T-helper 17 cell (primary cell): Measurements from ENCODE around the gene DAPK1. TPM values are rescaled to one million over a fixed set of nuclear protein-coding genes. Genes with fewer than 3 reads are reported as not detected.

ENCODE experiments used
- ATAC-seq: fragments of 150-1000 bp; cut with Tn5 transposase; 2 replicates; pipeline ENCODE4 v1.10.0; 2021; ENCODE audit warnings: mild to moderate bottlenecking, moderate library complexity
- DNase-seq, 3 donors: peaks; one replicate each; pipeline versions ENCODE4 v3.0.0 to v3.0.0-alpha.2; 2020 to 2021
- H3K9me3 ChIP-seq: one replicate; pipeline ENCODE4 v1.7.0; 2013; ENCODE audit warnings: low read length, mild to moderate bottlenecking; ENCODE audit not compliant: control insufficient read depth, poor library complexity, severe bottlenecking
- H3K27ac Mint-ChIP-seq: one replicate; pipeline ENCODE4 v1.8.0; 2022; ENCODE audit warnings: mild to moderate bottlenecking, moderate library complexity, mixed read lengths
- H3K27me3 Mint-ChIP-seq: one replicate; pipeline ENCODE4 v1.8.0; 2022; ENCODE audit warnings: mixed read lengths
- H3K36me3 Mint-ChIP-seq: one replicate; pipeline ENCODE4 v1.8.0; 2022; ENCODE audit warnings: low read depth, mixed read lengths
- H3K4me1 Mint-ChIP-seq: one replicate; pipeline ENCODE4 v1.8.0; 2022; ENCODE audit warnings: mild to moderate bottlenecking, mixed read lengths
- H3K4me3 Mint-ChIP-seq: one replicate; pipeline ENCODE4 v1.8.0; 2022; ENCODE audit warnings: mild to moderate bottlenecking, moderate library complexity, mixed read lengths
- total RNA-seq, 4 donors: library from RNA in 2 of 4; stranded (reverse) in 2 of 4; gene quantifications; one replicate each; pipeline ENCODE4 v1.2.3 and lab custom pipeline; 2022 to 2026

Gene DAPK1
- total RNA-seq, 2 donors from 2014 or later, result 1.7 to 3.2 TPM

DNA sequence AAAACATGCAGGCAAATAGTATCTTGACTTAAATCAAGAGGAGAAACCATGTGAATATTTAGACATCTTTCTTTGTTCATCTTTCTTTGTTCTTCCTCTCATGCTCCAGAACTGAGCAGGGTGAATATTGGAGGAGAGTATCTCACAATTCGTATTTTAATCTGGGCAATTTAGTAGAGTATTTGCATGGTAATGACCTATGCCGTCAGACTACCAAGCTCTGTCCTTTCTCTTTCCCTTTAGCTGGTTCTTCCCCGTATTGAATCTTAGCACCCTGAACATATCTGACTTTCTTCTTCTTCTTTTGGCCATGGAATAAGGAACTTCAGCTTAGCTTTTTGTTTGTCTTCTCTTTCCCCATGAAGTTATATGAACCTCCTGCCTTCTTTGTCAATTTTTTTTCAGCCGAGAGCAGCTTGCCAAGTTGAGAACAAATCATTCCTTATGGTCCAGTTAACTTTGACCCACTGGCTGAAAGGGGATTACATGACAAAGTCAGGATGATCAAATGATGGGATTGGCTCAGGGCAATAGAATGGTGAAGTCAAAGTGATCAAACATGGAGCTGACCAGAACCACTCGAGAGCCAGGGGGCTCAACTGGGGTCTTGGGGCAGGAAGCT is 95.8 kb downstream of the DAPK1 start:
- DNase-seq (no peak), ATAC-seq (no peak)
- no peaks in the 10 kb centered on the region for H3K9me3 ChIP-seq
- H3K4me1 Mint-ChIP-seq, result no peaks in the 10 kb centered on the region
- H3K27me3 Mint-ChIP-seq, result peaks cover 31% of the 10 kb centered on the region
- no peak overlapping the region for H3K27ac Mint-ChIP-seq
- H3K36me3 Mint-ChIP-seq, result no peaks in the 10 kb centered on the region
- no peak overlapping the region for H3K4me3 Mint-ChIP-seq

DNA sequence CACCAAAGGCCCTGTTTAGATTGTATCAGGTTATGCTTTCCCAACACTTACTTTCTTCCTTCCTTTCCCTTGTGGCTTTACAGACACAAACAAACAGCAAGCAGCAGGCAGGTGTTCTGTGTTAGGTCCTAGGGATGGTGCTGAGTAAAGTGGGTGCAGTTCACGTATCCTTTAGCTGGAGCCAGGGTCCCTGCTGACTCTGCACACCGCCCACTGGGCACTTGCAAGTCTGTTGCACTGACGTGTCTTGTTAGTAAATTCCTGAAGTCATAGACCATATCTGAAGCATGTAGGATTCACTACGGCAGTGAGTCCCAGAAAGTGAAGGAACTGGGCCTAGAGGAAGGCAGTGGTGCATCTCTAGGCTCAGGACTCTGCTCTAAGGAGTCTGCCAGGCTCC is 96.5 kb downstream of the DAPK1 start:
- no peak overlapping the region for H3K4me3 Mint-ChIP-seq
- H3K4me1 Mint-ChIP-seq, result no peaks in the 10 kb centered on the region
- H3K36me3 Mint-ChIP-seq, result no peaks in the 10 kb centered on the region
- H3K27me3 Mint-ChIP-seq, result peaks cover 35% of the 10 kb centered on the region
- no peak for DNase-seq
- H3K27ac Mint-ChIP-seq, result no peak overlapping the region
- no peaks in the 10 kb centered on the region for H3K9me3 ChIP-seq
- ATAC-seq, result no peak

DNA sequence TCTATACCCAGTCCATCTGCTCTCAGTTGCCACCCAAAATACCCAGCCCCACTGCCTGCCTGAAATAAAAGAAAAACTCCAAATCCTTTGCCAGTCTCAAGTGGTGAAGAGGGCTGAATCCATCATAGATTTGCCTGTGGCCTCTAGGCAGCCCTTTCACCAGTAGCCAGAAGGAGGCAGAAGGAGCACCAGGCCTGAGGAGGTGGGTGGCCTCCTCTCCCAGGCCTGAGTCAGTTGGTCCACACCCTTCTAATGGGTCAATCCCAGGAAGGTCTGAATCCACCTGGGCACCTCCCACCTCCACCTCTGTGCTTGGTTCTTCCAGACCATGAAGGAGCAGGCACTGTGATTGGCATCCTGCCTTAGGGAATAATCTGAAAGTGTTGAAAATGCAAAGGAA is 97.0 kb downstream of the DAPK1 start:
- no peaks in the 10 kb centered on the region for H3K4me1 Mint-ChIP-seq
- DNase-seq (no peak), ATAC-seq (no peak)
- H3K27ac Mint-ChIP-seq, result no peak overlapping the region
- H3K9me3 ChIP-seq, result no peaks in the 10 kb centered on the region
- H3K4me3 Mint-ChIP-seq, result no peak overlapping the region
- H3K36me3 Mint-ChIP-seq, result no peaks in the 10 kb centered on the region
- H3K27me3 Mint-ChIP-seq, result peaks cover 31% of the 10 kb centered on the region

DNA sequence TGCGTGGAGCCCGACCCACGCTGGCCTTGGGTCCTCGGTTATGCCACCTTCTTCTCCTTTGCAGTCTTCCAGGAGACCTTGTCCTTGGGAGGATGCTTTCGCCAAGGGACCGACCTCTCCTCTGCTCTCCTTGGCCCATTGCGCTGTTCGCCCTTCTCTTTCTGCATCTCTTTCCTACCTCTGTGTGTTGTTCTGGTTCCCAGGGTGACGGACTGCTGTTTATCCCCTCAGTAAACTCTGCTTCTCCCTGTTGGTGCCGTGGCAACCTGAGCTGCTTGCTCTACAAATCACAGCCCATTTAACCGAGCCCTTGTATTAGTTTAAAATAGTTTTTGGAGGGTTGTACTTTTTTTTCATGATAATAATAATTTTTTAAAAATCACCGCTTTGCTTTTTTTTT is 97.9 kb downstream of the DAPK1 start:
- no peak for DNase-seq
- no peak overlapping the region for H3K4me3 Mint-ChIP-seq
- H3K27me3 Mint-ChIP-seq, result peaks cover 41% of the 10 kb centered on the region
- no peaks in the 10 kb centered on the region for H3K4me1 Mint-ChIP-seq
- no peaks in the 10 kb centered on the region for H3K36me3 Mint-ChIP-seq
- ATAC-seq, result no peak
- H3K27ac Mint-ChIP-seq, result peak overlapping the region; percentile 2
- no peaks in the 10 kb centered on the region for H3K9me3 ChIP-seq

DNA sequence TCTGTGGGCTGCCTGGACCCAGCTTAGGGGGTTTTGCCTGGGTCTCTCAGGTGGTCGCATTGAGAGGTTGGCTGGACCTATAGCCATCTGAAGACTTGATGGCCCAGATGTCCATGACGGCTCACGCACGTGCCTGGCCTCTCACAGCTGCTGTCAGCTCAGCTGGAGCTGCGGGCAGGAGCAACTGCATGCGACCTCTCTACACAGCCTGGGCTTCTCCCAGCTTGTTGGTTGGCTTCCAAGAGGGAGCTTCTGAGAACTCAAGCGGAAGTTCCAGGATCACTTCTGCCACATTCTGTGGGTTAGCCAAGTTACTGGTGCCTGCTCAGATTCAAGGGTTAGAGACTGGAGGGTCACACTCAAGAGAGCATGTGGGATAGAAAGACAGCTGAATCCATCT is 99.2 kb downstream of the DAPK1 start:
- Mint-ChIP-seq H3K36me3 (no peaks in the 10 kb centered on the region), H3K27ac (no peak overlapping the region), H3K4me1 (no peaks in the 10 kb centered on the region), H3K27me3 (peaks cover 49% of the 10 kb centered on the region), H3K4me3 (no peak overlapping the region)
- DNase-seq (no peak), ATAC-seq (no peak)
- no peaks in the 10 kb centered on the region for H3K9me3 ChIP-seq

DNA sequence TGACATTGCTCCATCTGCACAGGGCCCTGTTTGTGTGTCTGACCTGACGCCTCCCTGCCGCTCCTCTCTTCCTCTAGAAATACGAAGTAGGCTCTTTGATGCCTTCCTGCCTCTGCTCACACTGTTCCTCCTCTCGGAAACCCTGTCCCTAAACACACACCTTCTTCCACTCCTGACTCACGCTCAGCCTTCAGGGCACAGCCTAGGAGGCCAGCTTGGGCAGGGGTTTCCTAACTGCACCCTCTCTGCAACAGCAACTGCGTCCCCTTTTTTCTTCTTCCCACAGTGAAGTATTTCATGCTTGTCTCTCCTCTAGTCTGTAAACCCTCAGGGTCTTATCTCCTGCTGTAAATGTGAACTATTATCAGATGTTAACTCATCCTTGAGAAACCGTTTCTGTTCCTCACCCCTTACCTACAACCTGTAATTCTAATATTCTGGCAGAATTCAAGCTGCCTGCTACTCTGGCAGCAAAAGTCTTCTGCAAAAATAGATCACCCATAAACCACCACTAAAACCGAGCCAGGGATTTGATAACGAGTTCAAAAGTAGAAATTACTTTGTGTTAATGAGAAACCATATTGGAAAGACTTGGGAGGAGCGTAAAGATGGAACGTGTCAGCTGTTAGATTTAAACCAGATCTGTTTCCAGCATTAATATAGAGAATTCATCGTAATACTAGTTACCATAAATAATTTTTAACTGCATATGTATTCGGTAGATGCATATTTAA is 100.2 kb downstream of the DAPK1 start:
- H3K4me3 Mint-ChIP-seq, result no peak overlapping the region
- peaks cover 54% of the 10 kb centered on the region for H3K27me3 Mint-ChIP-seq
- H3K9me3 ChIP-seq, result no peaks in the 10 kb centered on the region
- ATAC-seq, result no peak
- H3K36me3 Mint-ChIP-seq, result no peaks in the 10 kb centered on the region
- H3K4me1 Mint-ChIP-seq, result no peaks in the 10 kb centered on the region
- no peak overlapping the region for H3K27ac Mint-ChIP-seq
- DNase-seq, result no peak

DNA sequence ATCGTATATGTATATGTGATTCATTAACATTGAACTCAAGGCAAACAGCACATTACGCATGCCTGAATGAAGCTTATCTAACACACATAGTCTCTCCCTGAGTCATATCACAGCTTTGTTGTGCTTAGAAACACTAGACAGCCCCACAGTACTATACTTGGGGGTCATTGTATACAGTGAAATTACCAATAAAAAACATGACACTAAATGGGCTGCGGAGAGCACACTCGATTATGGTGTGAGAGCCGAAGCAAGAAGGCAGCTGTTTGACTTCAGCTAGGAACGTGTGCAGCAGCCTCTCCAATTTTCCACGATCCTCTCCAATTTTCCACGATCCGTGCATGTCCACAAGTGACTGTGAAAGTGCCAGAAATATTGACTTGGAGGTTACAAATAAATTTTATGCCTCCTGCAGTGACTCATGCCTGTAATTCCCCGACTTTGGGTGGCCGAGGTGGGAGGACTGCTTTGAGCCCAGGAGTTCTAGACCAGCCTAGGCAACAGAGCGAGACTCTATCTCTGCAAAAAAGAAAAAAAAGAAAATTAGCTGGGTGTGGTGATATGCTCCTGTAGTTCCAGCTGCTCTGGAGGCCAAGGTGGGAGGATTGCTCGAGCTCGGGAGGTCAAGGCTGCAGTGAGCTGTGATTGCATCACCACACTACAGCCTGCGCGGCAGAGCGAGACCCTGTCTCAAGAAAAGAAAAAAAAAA is 102.4 kb downstream of the DAPK1 start:
- Mint-ChIP-seq H3K4me3 (no peak overlapping the region), H3K27ac (no peak overlapping the region), H3K27me3 (peaks cover 75% of the 10 kb centered on the region), H3K4me1 (no peaks in the 10 kb centered on the region), H3K36me3 (no peaks in the 10 kb centered on the region)
- H3K9me3 ChIP-seq, result no peaks in the 10 kb centered on the region
- ATAC-seq, result no peak
- no peak for DNase-seq

DNA sequence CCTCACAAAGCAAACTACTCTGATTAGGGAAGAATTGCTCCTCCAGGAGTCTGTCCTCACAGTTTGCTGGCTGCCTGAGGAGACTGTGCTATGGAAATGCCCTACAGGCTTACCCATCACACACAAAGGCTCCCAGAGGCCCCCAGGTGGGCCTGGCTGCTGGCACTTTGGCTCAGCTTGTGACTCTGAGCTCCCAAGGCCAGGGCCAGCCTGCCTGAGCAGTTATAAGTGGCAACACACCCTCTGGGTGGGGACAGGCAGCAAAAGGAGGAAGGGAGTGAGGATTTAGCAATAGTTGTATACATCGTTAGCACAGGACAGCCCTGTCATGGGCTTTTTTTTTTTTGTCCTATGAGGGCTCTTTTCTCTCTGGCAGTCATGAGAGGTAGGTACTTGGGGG is 103.5 kb downstream of the DAPK1 start:
- Mint-ChIP-seq H3K36me3 (peaks cover 4% of the 10 kb centered on the region), H3K27me3 (peaks cover 85% of the 10 kb centered on the region), H3K27ac (no peak overlapping the region), H3K4me3 (no peak overlapping the region), H3K4me1 (peaks cover 3% of the 10 kb centered on the region)
- ATAC-seq (no peak), DNase-seq (no peak)
- H3K9me3 ChIP-seq, result no peaks in the 10 kb centered on the region

DNA sequence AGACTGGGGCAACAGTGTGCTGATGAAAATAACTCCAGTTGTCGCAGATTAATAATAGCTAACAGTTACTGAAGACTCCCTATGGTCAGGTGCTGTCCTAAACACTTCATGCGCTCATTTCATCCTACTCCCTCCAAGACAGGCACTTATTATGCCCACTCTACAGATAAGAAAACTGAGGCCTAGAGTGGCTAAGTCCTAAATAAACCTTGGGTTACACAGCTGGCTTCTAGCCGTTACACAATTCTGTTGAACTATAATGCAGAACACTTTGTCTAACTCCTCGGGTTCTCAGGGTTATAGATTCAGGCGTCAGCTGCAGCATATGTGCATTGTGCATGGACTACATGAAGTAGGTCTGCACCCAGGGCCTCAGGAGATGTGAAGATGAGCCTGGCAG is 103.9 kb downstream of the DAPK1 start:
- Mint-ChIP-seq H3K36me3 (peaks cover 4% of the 10 kb centered on the region), H3K27ac (no peak overlapping the region), H3K27me3 (peaks cover 84% of the 10 kb centered on the region), H3K4me1 (peaks cover 3% of the 10 kb centered on the region), H3K4me3 (no peak overlapping the region)
- ATAC-seq (no peak), DNase-seq (no peak)
- H3K9me3 ChIP-seq, result no peaks in the 10 kb centered on the region

DNA sequence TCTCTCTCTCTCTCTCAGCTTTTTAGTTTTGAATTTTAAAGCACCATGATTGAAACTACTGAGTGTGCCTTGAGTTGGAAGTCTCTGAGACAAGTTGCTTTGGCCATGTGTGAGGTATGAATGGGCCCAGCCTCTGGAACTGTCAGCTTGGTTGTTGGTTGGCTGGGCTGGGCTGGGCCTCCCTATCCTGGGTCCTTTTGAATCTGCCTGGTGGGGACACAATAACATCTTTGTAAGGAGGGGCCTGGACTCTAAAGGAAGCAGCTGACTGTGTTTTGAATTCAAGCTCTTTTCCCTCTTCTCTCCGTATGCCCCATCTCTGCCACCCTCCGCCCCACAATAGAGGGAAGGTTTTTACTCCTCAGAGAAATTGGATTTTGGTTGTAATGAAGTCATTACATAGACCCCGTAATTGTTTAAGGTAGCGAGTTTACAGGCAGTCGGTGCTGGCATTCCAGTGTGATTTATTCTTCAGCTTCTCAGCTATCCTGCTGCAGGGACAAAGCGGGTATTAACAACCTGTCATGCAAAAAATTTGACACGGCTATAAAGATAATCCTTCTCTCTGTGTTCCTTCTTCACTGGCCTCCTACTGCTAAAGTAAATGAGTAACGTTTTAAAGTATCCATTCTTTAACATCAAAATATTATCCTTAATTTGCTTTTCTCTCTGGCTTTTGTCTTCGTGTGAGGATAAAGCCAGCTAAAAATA is 105.4 kb downstream of the DAPK1 start:
- ATAC-seq (no peak), DNase-seq (no peak)
- Mint-ChIP-seq H3K36me3 (peaks cover 6% of the 10 kb centered on the region), H3K27ac (no peak overlapping the region), H3K4me1 (peaks cover 3% of the 10 kb centered on the region), H3K27me3 (peaks cover 70% of the 10 kb centered on the region), H3K4me3 (no peak overlapping the region)
- H3K9me3 ChIP-seq, result no peaks in the 10 kb centered on the region

DNA sequence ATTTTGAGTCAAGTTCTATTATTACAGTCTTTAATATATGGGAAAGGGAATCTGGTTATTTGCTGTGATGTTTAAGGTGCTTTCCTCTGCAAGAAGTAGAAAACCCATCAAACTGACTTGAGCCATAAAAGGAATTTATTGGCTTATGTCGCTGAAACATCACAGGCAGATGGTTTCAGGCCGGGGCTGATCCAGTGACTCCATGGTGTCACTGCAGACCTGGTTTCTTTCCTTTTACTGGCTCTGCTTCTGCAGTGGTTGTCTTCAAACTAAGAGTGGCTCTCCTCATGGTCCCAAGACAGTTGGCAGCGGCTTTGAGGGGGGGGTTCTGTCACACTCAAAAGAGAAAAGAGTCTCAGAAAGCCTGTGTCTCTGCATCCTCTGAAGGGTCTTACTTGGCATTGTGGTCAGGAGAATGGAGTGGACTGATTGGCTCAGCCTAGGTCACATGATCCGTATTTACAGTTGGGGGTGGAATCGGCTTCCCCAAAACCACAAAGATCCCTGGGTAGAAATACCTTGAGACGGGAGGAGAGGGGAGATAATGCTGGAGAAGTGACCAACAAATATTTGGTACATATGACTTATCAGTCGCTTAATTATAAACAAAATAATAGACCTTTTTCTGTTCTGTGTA is 106.3 kb downstream of the DAPK1 start:
- Mint-ChIP-seq H3K27ac (no peak overlapping the region), H3K27me3 (peaks cover 68% of the 10 kb centered on the region), H3K4me3 (no peak overlapping the region), H3K4me1 (peaks cover 3% of the 10 kb centered on the region), H3K36me3 (peaks cover 6% of the 10 kb centered on the region)
- ATAC-seq (no peak), DNase-seq (no peak)
- no peaks in the 10 kb centered on the region for H3K9me3 ChIP-seq

DNA sequence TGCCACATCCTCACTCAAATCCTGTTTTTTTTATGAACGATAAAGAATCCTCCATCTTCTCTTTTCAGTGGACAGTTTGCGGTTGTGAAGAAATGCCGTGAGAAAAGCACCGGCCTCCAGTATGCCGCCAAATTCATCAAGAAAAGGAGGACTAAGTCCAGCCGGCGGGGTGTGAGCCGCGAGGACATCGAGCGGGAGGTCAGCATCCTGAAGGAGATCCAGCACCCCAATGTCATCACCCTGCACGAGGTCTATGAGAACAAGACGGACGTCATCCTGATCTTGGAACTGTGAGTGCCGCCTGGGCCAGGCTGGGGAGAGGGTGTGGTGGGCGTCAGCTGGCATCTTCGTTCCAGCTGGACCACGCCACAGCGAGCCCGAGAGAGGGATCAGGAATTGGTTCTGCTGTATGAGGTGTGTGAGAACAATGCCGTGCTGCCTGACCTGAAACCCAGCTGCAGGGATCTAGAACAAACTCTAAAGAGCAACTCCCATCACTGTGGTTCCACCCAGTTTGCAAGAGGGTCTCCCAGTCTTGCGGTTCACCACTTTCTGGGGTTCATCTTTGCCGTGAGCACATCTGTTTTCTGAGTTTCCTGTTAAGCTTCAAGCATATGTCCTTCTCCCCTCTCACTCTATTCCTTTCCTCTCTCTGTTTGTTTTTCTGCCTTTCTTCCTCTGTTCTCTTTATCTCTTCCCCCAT is 107.4 kb downstream of the DAPK1 start:
- H3K9me3 ChIP-seq, result no peaks in the 10 kb centered on the region
- H3K4me3 Mint-ChIP-seq, result no peak overlapping the region
- ATAC-seq (no peak), DNase-seq (no peak)
- H3K27me3 Mint-ChIP-seq, result peaks cover 74% of the 10 kb centered on the region
- H3K4me1 Mint-ChIP-seq, result peaks cover 3% of the 10 kb centered on the region
- peaks cover 6% of the 10 kb centered on the region for H3K36me3 Mint-ChIP-seq
- H3K27ac Mint-ChIP-seq, result no peak overlapping the region
